ENCODE measurements around the gene KCNC3. TPM values are rescaled to one million over a fixed set of nuclear protein-coding genes. Genes with fewer than 3 reads are reported as not detected.
A peak's percentile ranks its signal among the peaks of the same experiment; 100 is the strongest.

The KCNC3 gene
- total and polyA plus RNA-seq, 2 of the 13 experiments (the other 11 are each of a cell fraction or from before 2014, with no cell fraction given): 0.29 to 1.7 TPM

DNA sequence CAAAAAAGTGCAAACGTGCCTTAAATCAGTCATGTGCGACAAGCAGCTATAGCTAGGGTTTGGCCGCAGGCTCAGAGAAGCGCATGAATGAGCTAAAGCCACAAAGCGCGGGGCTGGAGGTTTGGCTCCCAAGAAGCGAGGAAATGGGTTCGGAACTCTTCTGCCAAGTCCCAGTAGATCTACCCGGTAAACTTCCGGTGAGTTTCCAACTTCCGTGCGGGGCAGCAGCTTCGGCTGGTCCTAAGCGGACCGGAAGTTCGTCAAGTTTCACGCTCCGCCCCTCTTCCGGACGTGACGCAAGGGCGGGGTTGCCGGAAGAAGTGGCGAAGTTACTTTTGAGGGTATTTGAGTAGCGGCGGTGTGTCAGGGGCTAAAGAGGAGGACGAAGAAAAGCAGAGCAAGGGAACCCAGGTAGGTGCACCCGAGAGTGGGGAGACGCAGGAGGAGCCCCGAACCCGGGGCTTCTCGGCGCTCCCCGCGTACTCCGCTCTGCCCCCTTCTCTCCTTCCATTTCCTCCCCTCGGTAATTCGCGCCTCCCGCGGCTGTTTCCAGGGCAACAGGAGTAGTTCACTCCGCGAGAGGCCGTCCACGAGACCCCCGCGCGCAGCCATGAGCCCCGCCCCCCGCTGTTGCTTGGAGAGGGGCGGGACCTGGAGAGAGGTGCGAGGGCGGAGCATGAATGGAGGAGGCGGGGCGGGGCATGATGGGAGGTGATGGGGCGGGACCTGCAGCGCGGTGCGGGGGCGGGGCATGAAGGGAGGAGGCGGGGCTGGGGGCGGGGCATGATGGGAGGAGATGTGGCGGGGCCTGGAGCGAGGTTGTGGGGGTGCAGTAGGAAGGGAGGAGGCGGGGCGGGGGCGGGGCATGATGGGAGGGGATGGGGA lies 47.2 kb upstream of the KCNC3 start, which contains the start of gene NR1H2 (continued):
- TF ChIP-seq, protein P1, sequence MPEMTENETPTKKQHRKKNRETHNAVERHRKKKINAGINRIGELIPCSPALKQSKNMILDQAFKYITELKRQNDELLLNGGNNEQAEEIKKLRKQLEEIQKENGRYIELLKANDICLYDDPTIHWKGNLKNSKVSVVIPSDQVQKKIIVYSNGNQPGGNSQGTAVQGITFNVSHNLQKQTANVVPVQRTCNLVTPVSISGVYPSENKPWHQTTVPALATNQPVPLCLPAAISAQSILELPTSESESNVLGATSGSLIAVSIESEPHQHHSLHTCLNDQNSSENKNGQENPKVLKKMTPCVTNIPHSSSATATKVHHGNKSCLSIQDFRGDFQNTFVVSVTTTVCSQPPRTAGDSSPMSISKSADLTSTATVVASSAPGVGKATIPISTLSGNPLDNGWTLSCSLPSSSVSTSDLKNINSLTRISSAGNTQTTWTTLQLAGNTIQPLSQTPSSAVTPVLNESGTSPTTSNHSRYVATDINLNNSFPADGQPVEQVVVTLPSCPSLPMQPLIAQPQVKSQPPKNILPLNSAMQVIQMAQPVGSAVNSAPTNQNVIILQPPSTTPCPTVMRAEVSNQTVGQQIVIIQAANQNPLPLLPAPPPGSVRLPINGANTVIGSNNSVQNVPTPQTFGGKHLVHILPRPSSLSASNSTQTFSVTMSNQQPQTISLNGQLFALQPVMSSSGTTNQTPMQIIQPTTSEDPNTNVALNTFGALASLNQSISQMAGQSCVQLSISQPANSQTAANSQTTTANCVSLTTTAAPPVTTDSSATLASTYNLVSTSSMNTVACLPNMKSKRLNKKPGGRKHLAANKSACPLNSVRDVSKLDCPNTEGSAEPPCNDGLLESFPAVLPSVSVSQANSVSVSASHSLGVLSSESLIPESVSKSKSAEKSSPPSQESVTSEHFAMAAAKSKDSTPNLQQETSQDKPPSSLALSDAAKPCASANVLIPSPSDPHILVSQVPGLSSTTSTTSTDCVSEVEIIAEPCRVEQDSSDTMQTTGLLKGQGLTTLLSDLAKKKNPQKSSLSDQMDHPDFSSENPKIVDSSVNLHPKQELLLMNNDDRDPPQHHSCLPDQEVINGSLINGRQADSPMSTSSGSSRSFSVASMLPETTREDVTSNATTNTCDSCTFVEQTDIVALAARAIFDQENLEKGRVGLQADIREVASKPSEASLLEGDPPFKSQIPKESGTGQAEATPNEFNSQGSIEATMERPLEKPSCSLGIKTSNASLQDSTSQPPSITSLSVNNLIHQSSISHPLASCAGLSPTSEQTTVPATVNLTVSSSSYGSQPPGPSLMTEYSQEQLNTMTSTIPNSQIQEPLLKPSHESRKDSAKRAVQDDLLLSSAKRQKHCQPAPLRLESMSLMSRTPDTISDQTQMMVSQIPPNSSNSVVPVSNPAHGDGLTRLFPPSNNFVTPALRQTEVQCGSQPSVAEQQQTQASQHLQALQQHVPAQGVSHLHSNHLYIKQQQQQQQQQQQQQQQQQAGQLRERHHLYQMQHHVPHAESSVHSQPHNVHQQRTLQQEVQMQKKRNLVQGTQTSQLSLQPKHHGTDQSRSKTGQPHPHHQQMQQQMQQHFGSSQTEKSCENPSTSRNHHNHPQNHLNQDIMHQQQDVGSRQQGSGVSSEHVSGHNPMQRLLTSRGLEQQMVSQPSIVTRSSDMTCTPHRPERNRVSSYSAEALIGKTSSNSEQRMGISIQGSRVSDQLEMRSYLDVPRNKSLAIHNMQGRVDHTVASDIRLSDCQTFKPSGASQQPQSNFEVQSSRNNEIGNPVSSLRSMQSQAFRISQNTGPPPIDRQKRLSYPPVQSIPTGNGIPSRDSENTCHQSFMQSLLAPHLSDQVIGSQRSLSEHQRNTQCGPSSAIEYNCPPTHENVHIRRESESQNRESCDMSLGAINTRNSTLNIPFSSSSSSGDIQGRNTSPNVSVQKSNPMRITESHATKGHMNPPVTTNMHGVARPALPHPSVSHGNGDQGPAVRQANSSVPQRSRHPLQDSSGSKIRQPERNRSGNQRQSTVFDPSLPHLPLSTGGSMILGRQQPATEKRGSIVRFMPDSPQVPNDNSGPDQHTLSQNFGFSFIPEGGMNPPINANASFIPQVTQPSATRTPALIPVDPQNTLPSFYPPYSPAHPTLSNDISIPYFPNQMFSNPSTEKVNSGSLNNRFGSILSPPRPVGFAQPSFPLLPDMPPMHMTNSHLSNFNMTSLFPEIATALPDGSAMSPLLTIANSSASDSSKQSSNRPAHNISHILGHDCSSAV (CRISPR knock-in tag; IDR thresholded peaks at IDR 0.05; ENCODE audit: borderline replicate concordance): no peak
- TF ChIP-seq ZNF839 (CRISPR knock-in tag; IDR thresholded peaks at IDR 0.05; ENCODE audit: borderline replicate concordance) (0 out of 2 replicates have a peak, but pooled peaks have one; percentile 63), ZBTB21 (CRISPR knock-in tag; IDR thresholded peaks at IDR 0.05) (peak; percentile 99), ZNF619 (CRISPR knock-in tag; IDR thresholded peaks at IDR 0.05) (no peak; the same call in 1 of the 2 replicates), CEBPG (CRISPR knock-in tag; IDR thresholded peaks at IDR 0.05) (peak; percentile 78), ZNF10 (CRISPR knock-in tag; IDR thresholded peaks at IDR 0.05; ENCODE audit: borderline replicate concordance, low read depth) (no peak), ZNF773 (CRISPR knock-in tag; IDR thresholded peaks at IDR 0.05; ENCODE audit: borderline replicate concordance) (no peak; the same call in 1 of the 2 replicates), ATF2 (CRISPR knock-in tag; IDR thresholded peaks at IDR 0.05) (peak; percentile 81), ZNF451 (CRISPR knock-in tag; IDR thresholded peaks at IDR 0.05) (peak; percentile 52; the same call in 1 of the 2 replicates), MLLT10 (CRISPR knock-in tag; IDR thresholded peaks at IDR 0.05) (no peak), CSRNP1 (CRISPR knock-in tag; IDR thresholded peaks at IDR 0.05) (no peak), CHCHD3 (CRISPR knock-in tag; IDR thresholded peaks at IDR 0.05) (no peak), ZNF652 (CRISPR knock-in tag; IDR thresholded peaks at IDR 0.05; ENCODE audit: borderline replicate concordance, low read depth) (no peak), ZNF670 (CRISPR knock-in tag; IDR thresholded peaks at IDR 0.05; ENCODE audit: borderline replicate concordance) (no peak; the same call in 1 of the 2 replicates), BORCS8-MEF2B (CRISPR knock-in tag; IDR thresholded peaks at IDR 0.05) (no peak), ZNF17 (CRISPR knock-in tag; IDR thresholded peaks at IDR 0.05) (no peak), ZNF256 (CRISPR knock-in tag; conservative IDR thresholded peaks at IDR 0.05) (no peak), RFX5 (IDR thresholded peaks at IDR 0.05; ENCODE audit: low read depth, low read length) (no peak), NFIC (IDR thresholded peaks at IDR 0.05; ENCODE audit: low read length) (peak; percentile 49; the same call in 1 of the 2 replicates)

All from HepG2 (cell line).